Stomach (tissue), 9 donors: ENCODE measurements around the gene FXYD2. TPM values are rescaled to one million over a fixed set of nuclear protein-coding genes. Genes with fewer than 3 reads are reported as not detected.

Experiments
- DNase-seq, 2 donors: peaks; one replicate each; pipeline versions ENCODE4 v3.0.0 to v3.0.0-alpha.2; 2013 to 2019
- H3K27ac ChIP-seq, 5 donors: fragments of 200-600 bp in 4 of 5; sonication (generic) in 4 of 5; one replicate each; pipeline ENCODE4 v1.5.1; 2013 to 2019; ENCODE audit warnings: mild to moderate bottlenecking in 1 of 5, moderate library complexity in 1 of 5
- H3K27me3 ChIP-seq, 3 donors: fragments of 200-600 bp; sonication (generic); one replicate each; pipeline ENCODE4 v1.5.1; 2017 to 2019; ENCODE audit warnings: mixed run types in 1 of 3
- H3K36me3 ChIP-seq, 4 donors: fragments of 200-600 bp; sonication (generic); 1 replicate in 3 of 4; 2 replicates in 1 of 4; pipeline ENCODE4 v1.5.1; 2016 to 2019
- H3K4me1 ChIP-seq, 4 donors: fragments of 200-600 bp; sonication (generic); one replicate each; pipeline ENCODE4 v1.5.1; 2016 to 2019
- H3K4me3 ChIP-seq, 4 donors: fragments of 200-600 bp; sonication (generic) in 3 of 4; one replicate each; pipeline ENCODE4 v1.5.1; 2016 to 2019; ENCODE audit warnings: mild to moderate bottlenecking in 1 of 4
- H3K9me3 ChIP-seq, 4 donors: fragments of 200-600 bp; sonication (generic); one replicate each; pipeline ENCODE4 v1.5.1; 2016 to 2019
- CTCF ChIP-seq, 7 experiments: fragments of 450-650 bp in 4 of 7; fragments of 200-600 bp in 3 of 7; sonication (generic) in 3 of 7; IDR thresholded peaks; one replicate each; pipeline ENCODE4 v1.5.1; 2016 to 2019; ENCODE audit warnings: antibody characterized with exemption in 7 of 7, control low read depth in 2 of 7, mild to moderate bottlenecking in 1 of 7
- EP300 ChIP-seq: sonication (generic); formaldehyde crosslinking; IDR thresholded peaks from one replicate; pipeline ENCODE4 v1.6.1; 2017; ENCODE audit warnings: antibody characterized with exemption
- POLR2A ChIP-seq, 4 donors: fragments of 450-650 bp; IDR thresholded peaks; one replicate each; pipeline ENCODE4 v1.6.1; 2016; ENCODE audit warnings: antibody characterized with exemption in 4 of 4, control low read depth in 2 of 4, mild to moderate bottlenecking in 1 of 4, moderate library complexity in 1 of 4
- POLR2AphosphoS5 ChIP-seq, 3 donors: sonication (generic); formaldehyde crosslinking; IDR thresholded peaks; one replicate each; pipeline ENCODE4 v1.6.1; 2016; ENCODE audit warnings: antibody characterized with exemption in 3 of 3
- WGBS, 5 donors: extraction: QIAGEN DNeasy Blood & Tissue Kit in 3 of 5; methylation state at CpG; one replicate each; pipeline versions ENCODE4 v1.1.5 to v1.1.7; 2013 to 2018; 5-methylcytosine and 5-hydroxymethylcytosine counted together
- intact Hi-C: fragments of 100-400 bp; cut with DNase I; formaldehyde crosslinking; loops from one replicate; pipeline ENCODE4 v1.15.1; 2023; ENCODE audit warnings: low total_unique reads
- polyA plus RNA-seq, 3 donors: library from polyadenylated mRNA; stranded (reverse); fragments of 200-250 nt; gene quantifications; one replicate each; pipeline ENCODE4 v1.2.3, GENCODE V29; 2013
- total RNA-seq, 5 donors: library from RNA; depleted of rRNA; stranded (reverse); fragments of >200 nt; gene quantifications; one replicate each; pipeline versions ENCODE4 v1.1.0 to v1.2.3, GENCODE V29; 2014 to 2016
- donor health status: healthy with polysubstance abuse.
- donor health status: Bipolar disorder and iron deficiency.
- donor health status: healthy.

The FXYD2 gene
- total and polyA plus RNA-seq, 8 donors, result 0.45 to 7.8 (median 4.0) TPM; not detected in 3

DNA sequence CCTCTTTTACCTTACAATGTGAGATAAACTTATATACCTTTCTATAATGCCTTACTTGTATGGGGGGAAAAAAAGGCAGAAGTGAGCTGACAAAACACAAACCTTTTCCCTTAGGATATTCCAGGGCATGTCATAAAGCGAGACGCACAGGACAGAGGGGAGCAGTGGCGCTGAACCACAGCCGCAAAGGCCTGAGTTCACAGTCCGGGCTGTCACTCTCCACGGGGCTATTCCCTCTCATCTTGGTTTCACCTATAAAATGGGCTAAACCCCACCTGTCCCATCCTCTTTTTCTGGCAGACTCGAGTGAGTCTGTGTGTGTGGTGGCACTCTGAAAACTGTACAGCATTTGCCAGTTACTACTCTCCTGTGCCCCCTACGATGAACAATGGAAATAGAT, 14.4 kb upstream of the FXYD2 start:
- H3K4me1 ChIP-seq, result peaks cover 0 to 18% (median 8%) of the 10 kb centered on the region in 4 donors
- H3K36me3 ChIP-seq, result peaks cover 0 to 62% (median 12%) of the 10 kb centered on the region in 4 donors
- H3K27ac ChIP-seq, result no peak overlapping the region
- H3K27me3 ChIP-seq, result no peaks in the 10 kb centered on the region
- DNase-seq, result peak; percentile 1 to 13
- H3K9me3 ChIP-seq, result no peaks in the 10 kb centered on the region
- intact Hi-C loops, result no loop called here
- 70 to 83% (median 72%) methylated on average over 8 of the region's 8 CpGs for WGBS, 5 donors
- H3K4me3 ChIP-seq, result no peak overlapping the region
- TF ChIP-seq POLR2AphosphoS5 (IDR thresholded peaks at IDR 0.05), result no peak
- TF ChIP-seq EP300, result no peak
- no peak for TF ChIP-seq CTCF (IDR thresholded peaks at IDR 0.05)
- no peak for TF ChIP-seq POLR2A (IDR thresholded peaks at IDR 0.05)

DNA sequence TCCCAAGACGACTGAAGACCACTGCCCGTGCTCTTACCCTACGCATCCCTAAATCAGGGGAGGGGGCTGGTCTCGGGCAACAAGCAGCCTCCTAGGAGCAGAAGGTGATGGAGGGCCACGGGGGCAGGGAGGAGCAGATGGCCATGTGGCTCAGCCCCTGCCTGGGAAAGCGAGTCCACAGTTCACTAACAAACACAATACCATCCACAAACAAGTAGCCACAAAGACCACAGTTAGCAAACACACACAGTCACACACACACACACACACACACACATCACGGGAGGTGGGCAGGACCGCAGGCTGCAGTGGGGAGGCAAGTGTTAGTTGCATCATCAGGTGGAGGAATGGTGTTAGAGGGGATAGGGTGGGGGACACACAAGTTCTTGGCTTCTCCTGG, 13.2 kb upstream of the FXYD2 start:
- Histone ChIP-seq H3K27ac (no peak overlapping the region), H3K9me3 (no peaks in the 10 kb centered on the region), H3K36me3 (peaks cover 0 to 62% (median 12%) of the 10 kb centered on the region in 4 donors), H3K4me3 (no peak overlapping the region), H3K27me3 (no peaks in the 10 kb centered on the region), H3K4me1 (peaks cover 8 to 16% (median 12%) of the 10 kb centered on the region in 4 donors)
- intact Hi-C loops, result no loop called here
- WGBS, 5 donors, result 57 to 69% (median 64%) methylated on average over 7 to 8 of the region's 8 CpGs
- peak in 1 of 2 donors; percentile 26 for DNase-seq
- TF ChIP-seq POLR2A (IDR thresholded peaks at IDR 0.05) (no peak), CTCF (IDR thresholded peaks at IDR 0.05) (no peak), POLR2AphosphoS5 (IDR thresholded peaks at IDR 0.05) (no peak), EP300 (no peak)

- 68 to 76% (median 70%) methylated on average over 18 of the region's 18 CpGs for WGBS, 5 donors
- peak; percentile 20 to 80 for DNase-seq
- no peak overlapping the region for H3K27ac ChIP-seq
- no peak overlapping the region for H3K4me3 ChIP-seq
- intact Hi-C loops, result no loop called here
- TF ChIP-seq POLR2AphosphoS5 (IDR thresholded peaks at IDR 0.05) (no peak), EP300 (no peak), CTCF (IDR thresholded peaks at IDR 0.05) (no peak), POLR2A (IDR thresholded peaks at IDR 0.05) (no peak)
- H3K4me1 ChIP-seq, result peaks cover 8 to 20% (median 10%) of the 10 kb centered on the region in 4 donors
- no peaks in the 10 kb centered on the region for H3K27me3 ChIP-seq
- peaks cover 0 to 62% (median 12%) of the 10 kb centered on the region in 4 donors for H3K36me3 ChIP-seq
- H3K9me3 ChIP-seq, result no peaks in the 10 kb centered on the region
Measured at GRCh38 chr11:117837070-117837776, 12.7 kb upstream of the FXYD2 start.

GRCh38 chr11:117836077-117836960, 11.8 kb upstream of the FXYD2 start:
- Histone ChIP-seq H3K4me1 (peaks cover 8 to 20% (median 9%) of the 10 kb centered on the region in 4 donors), H3K27me3 (no peaks in the 10 kb centered on the region), H3K4me3 (no peak overlapping the region), H3K9me3 (no peaks in the 10 kb centered on the region), H3K27ac (no peak overlapping the region), H3K36me3 (peaks cover 0 to 55% (median 12%) of the 10 kb centered on the region in 4 donors)
- TF ChIP-seq CTCF (IDR thresholded peaks at IDR 0.05), result no peak
- no peak for TF ChIP-seq POLR2A (IDR thresholded peaks at IDR 0.05)
- TF ChIP-seq POLR2AphosphoS5 (IDR thresholded peaks at IDR 0.05), result no peak
- no peak for TF ChIP-seq EP300
- intact Hi-C loops, result no loop called here
- WGBS, 5 donors, result 83 to 92% (median 90%) methylated on average over 13 to 14 of the region's 14 CpGs
- DNase-seq, result peak; percentile 3 to 22
